Fibroblast of the aortic adventitia (primary cell): Measurements from ENCODE around the gene LRRC8B. TPM values are rescaled to one million over a fixed set of nuclear protein-coding genes. Genes with fewer than 3 reads are reported as not detected.
"Not testable (repeated sequence)": the region's sequence is repeated elsewhere in the genome, so short reads cannot be mapped to it uniquely, and the experiment has no call there.

Source experiments
- DNase-seq: peaks from one replicate; pipeline ENCODE4 v3.0.0-alpha.2; 2010; ENCODE audit warnings: low read depth
- H3K4me3 ChIP-seq: 2 replicates; pipeline ENCODE4 v1.5.1; 2011; ENCODE audit warnings: low read depth, mild to moderate bottlenecking, control low read depth, low read length, moderate library complexity
- CTCF ChIP-seq: IDR thresholded peaks from 2 replicates; pipeline ENCODE4 v1.5.1; 2011; ENCODE audit warnings: mild to moderate bottlenecking, low read length, control low read depth, inconsistent platforms; ENCODE audit not compliant: insufficient read depth
- total RNA-seq: library from RNA; depleted of rRNA; stranded (reverse); fragments of >200 nt; gene quantifications from 2 replicates; pipeline ENCODE4 v1.2.3, GENCODE V29; 2012; ENCODE audit warnings: low replicate concordance

The LRRC8B gene
- total RNA-seq, 1 donor, result 2.5 TPM

GRCh38 chr1:89589515-89589914 is 64.9 kb downstream of the LRRC8B start:
- TF ChIP-seq CTCF, result no peak
- H3K4me3 ChIP-seq, result no peak overlapping the region
- DNase-seq, result no peak

- no peak overlapping the region for H3K4me3 ChIP-seq
- no peak for TF ChIP-seq CTCF
- no peak for DNase-seq
Measured at GRCh38 chr1:89590341-89591080, 65.9 kb downstream of the LRRC8B start.

- DNase-seq, H3K4me3 ChIP-seq: not testable (repeated sequence)
Measured at GRCh38 chr1:89592861-89593302, 68.3 kb downstream of the LRRC8B start.

GRCh38 chr1:89594096-89594740 is 69.6 kb downstream of the LRRC8B start:
- no peak for DNase-seq
- H3K4me3 ChIP-seq, result no peak overlapping the region
- no peak for TF ChIP-seq CTCF

GRCh38 chr1:89596698-89597097 is 72.1 kb downstream of the LRRC8B start:
- DNase-seq, result no peak
- TF ChIP-seq CTCF, result no peak
- no peak overlapping the region for H3K4me3 ChIP-seq

GRCh38 chr1:89598450-89599331 is 74.1 kb downstream of the LRRC8B start:
- peak; percentile 70 for TF ChIP-seq CTCF
- DNase-seq, result peak; percentile 55

GRCh38 chr1:89599332-89599630 is 74.7 kb downstream of the LRRC8B start:
- no peak for TF ChIP-seq CTCF
- DNase-seq, result no peak
- H3K4me3 ChIP-seq, result no peak overlapping the region

More at GRCh38 chr1:89598450-89599331, 74.1 kb downstream of the LRRC8B start:
- no peak overlapping the region for H3K4me3 ChIP-seq
